HepG2 (cell line): Measurements from ENCODE around the gene DMAP1.

Source experiments
- ETV5 ChIP-seq: IDR thresholded peaks from 2 replicates; pipeline ENCODE4 v1.6.1; 2018; ENCODE audit warnings: missing biosample characterization, missing genetic modification reagents, inconsistent platforms, borderline replicate concordance
- FOXK2 ChIP-seq: fragments of 450-650 bp; IDR thresholded peaks from 2 replicates; pipeline ENCODE4 v1.6.1; 2016
- FOXP1 ChIP-seq, 2 experiments: fragments of 450-650 bp in 1 of 2; IDR thresholded peaks; 2 replicates each; pipeline ENCODE4 v1.6.1; 2017 to 2018; ENCODE audit warnings: antibody characterized with exemption in 1 of 2
- POLR2A ChIP-seq, 2 experiments: IDR thresholded peaks; 2 replicates each; pipeline ENCODE4 v1.6.1; 2011; ENCODE audit warnings: low read depth in 2 of 2, low read length in 2 of 2, mild to moderate bottlenecking in 1 of 2, moderate library complexity in 1 of 2; ENCODE audit not compliant: insufficient read depth in 1 of 2
- TBP ChIP-seq: sonication (generic); formaldehyde crosslinking; IDR thresholded peaks from 2 replicates; pipeline ENCODE4 v1.5.0; 2020; ENCODE audit warnings: missing genetic modification reagents
- ZNF205 ChIP-seq: IDR thresholded peaks from 2 replicates; pipeline ENCODE4 v1.6.1; 2018; ENCODE audit warnings: missing biosample characterization, missing genetic modification reagents
- TF ChIP-seq, protein P1 (sequence below): sonication (generic); formaldehyde crosslinking; IDR thresholded peaks from 2 replicates; pipeline ENCODE4 v1.5.0; 2020; ENCODE audit warnings: mild to moderate bottlenecking, missing genetic modification reagents, moderate library complexity
- TF ChIP-seq, protein P2 (sequence below): sonication (generic); formaldehyde crosslinking; IDR thresholded peaks from 2 replicates; pipeline ENCODE4 v1.4.0; 2020; ENCODE audit warnings: missing genetic modification reagents
- TF ChIP-seq, protein P3 (sequence below): IDR thresholded peaks from 2 replicates; pipeline ENCODE4 v1.6.1; 2016; ENCODE audit warnings: missing biosample characterization, missing genetic modification reagents, low read depth

DNA sequence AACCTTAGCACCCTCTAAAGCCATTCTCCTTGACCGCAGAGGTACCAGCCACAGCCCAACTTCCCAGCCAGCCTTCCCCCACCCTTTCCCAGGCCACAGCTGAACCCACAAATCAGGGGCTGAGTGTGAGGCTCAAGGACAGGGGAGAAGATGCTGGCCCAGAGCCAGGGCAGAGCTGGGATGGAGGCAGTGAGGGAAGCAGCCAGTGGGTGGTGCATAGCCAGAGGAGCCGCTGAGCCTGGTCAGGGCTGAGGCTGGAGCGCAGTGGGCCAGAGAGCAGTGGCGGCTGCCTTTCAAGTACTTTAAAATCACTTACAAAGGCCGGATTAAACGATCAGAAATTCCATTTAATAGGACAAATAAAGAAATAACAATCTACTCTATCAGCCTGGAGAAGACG, 36.3 kb downstream of the DMAP1 start:
- TF ChIP-seq ZNF205 (no peak), TBP (CRISPR knock-in tag) (no peak), FOXK2 (no peak), FOXP1 (IDR thresholded peaks at IDR 0.05) (no peak), FOXP1 (CRISPR knock-in tag; IDR thresholded peaks at IDR 0.05) (no peak), ETV5 (no peak), POLR2A (IDR thresholded peaks at IDR 0.05; ENCODE audit: insufficient read depth in 1 of 2, low read depth in 2 of 2, low read length in 2 of 2) (no peak)
- TF ChIP-seq, protein P1, sequence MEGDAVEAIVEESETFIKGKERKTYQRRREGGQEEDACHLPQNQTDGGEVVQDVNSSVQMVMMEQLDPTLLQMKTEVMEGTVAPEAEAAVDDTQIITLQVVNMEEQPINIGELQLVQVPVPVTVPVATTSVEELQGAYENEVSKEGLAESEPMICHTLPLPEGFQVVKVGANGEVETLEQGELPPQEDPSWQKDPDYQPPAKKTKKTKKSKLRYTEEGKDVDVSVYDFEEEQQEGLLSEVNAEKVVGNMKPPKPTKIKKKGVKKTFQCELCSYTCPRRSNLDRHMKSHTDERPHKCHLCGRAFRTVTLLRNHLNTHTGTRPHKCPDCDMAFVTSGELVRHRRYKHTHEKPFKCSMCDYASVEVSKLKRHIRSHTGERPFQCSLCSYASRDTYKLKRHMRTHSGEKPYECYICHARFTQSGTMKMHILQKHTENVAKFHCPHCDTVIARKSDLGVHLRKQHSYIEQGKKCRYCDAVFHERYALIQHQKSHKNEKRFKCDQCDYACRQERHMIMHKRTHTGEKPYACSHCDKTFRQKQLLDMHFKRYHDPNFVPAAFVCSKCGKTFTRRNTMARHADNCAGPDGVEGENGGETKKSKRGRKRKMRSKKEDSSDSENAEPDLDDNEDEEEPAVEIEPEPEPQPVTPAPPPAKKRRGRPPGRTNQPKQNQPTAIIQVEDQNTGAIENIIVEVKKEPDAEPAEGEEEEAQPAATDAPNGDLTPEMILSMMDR (CRISPR knock-in tag) = no peak
- TF ChIP-seq, protein P2, sequence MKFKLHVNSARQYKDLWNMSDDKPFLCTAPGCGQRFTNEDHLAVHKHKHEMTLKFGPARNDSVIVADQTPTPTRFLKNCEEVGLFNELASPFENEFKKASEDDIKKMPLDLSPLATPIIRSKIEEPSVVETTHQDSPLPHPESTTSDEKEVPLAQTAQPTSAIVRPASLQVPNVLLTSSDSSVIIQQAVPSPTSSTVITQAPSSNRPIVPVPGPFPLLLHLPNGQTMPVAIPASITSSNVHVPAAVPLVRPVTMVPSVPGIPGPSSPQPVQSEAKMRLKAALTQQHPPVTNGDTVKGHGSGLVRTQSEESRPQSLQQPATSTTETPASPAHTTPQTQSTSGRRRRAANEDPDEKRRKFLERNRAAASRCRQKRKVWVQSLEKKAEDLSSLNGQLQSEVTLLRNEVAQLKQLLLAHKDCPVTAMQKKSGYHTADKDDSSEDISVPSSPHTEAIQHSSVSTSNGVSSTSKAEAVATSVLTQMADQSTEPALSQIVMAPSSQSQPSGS (CRISPR knock-in tag) = no peak
- TF ChIP-seq, protein P3, sequence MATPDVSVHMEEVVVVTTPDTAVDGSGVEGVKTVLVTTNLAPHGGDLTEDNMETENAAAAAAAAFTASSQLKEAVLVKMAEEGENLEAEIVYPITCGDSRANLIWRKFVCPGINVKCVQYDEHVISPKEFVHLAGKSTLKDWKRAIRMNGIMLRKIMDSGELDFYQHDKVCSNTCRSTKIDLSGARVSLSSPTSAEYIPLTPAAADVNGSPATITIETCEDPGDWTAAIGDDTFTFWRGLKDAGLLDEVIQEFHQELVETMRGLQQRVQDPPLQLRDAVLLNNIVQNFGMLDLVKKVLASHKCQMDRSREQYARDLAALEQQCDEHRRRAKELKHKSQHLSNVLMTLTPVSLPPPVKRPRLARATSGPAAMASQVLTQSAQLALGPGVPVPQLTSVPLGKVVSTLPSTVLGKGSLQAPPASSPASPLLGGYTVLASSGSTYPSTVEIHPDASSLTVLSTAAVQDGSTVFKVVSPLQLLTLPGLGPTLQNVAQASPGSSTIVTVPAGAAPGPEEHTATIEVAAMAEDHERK (CRISPR knock-in tag) = no peak
